Measurements from ENCODE around the gene SYT3. TPM values are rescaled to one million over a fixed set of nuclear protein-coding genes. Genes with fewer than 3 reads are reported as not detected.
"Not testable (repeated sequence)": the region's sequence is repeated elsewhere in the genome, so short reads cannot be mapped to it uniquely, and the experiment has no call there.

Gene SYT3
- total RNA-seq, 1 experiment from 2014 or later: 14.6 TPM

DNA sequence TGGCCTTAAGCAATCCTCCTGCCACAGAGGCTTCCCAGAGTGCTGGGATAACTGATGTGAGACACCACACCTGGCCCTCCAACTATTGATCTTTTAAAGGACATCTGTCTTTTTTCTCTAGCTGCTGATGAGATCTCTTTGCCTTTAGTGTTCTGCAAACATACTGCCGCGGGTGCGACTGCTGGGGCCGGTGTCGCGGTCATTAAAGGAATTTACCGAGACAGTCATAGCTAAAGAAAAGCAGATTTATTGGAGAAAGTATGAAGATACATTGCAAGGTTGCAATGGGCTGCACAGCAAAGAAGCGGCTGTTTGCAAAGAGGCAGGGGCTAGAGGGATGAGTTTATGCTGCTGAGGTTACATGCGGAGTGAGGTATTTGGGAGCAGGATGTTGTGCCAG, 40.3 kb downstream of the SYT3 start:
- Mint-ChIP-seq H3K27me3 (ENCODE audit: low read depth) (peaks cover 57% of the 10 kb centered on the region), H3K4me3 (no peak overlapping the region), H3K9me3 (peaks cover 2% of the 10 kb centered on the region), H3K36me3 (peaks cover 1% of the 10 kb centered on the region; the same call in 1 of the 2 replicates), H3K4me1 (no peaks in the 10 kb centered on the region), H3K27ac (no peak overlapping the region)
- POLR2A ChIA-PET: no interaction called here
- DNase-seq (ENCODE audit: low spot score) (no peak), ATAC-seq (0 out of 2 replicates have a peak, but pooled peaks have one; percentile 10)
- CTCF ChIA-PET: interaction anchor here (1.2 kb wide), 1 partner anchor 43 kb away, joined by 3 read pairs; no protein-coding TSS in a partner anchor
- TF ChIP-seq OVOL2 (CRISPR knock-in tag; IDR thresholded peaks at IDR 0.05; ENCODE audit: borderline replicate concordance) (no peak), SMAD4 (CRISPR knock-in tag; IDR thresholded peaks at IDR 0.05) (no peak), GTF2I (CRISPR knock-in tag; conservative IDR thresholded peaks at IDR 0.05) (no peak), CREM (CRISPR knock-in tag; IDR thresholded peaks at IDR 0.05) (no peak), TCF7 (CRISPR knock-in tag; IDR thresholded peaks at IDR 0.05; ENCODE audit: low read depth) (no peak), GRHL2 (CRISPR knock-in tag; IDR thresholded peaks at IDR 0.05; ENCODE audit: insufficient replicate concordance, severe bottlenecking) (no peak), JUN (CRISPR knock-in tag; IDR thresholded peaks at IDR 0.05) (no peak), EMX1 (CRISPR knock-in tag; IDR thresholded peaks at IDR 0.05) (no peak), NR1H2 (CRISPR knock-in tag; IDR thresholded peaks at IDR 0.05) (no peak)
- TF ChIP-seq, protein P1, sequence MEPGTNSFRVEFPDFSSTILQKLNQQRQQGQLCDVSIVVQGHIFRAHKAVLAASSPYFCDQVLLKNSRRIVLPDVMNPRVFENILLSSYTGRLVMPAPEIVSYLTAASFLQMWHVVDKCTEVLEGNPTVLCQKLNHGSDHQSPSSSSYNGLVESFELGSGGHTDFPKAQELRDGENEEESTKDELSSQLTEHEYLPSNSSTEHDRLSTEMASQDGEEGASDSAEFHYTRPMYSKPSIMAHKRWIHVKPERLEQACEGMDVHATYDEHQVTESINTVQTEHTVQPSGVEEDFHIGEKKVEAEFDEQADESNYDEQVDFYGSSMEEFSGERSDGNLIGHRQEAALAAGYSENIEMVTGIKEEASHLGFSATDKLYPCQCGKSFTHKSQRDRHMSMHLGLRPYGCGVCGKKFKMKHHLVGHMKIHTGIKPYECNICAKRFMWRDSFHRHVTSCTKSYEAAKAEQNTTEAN (CRISPR knock-in tag; IDR thresholded peaks at IDR 0.05): no peak
- TF ChIP-seq, protein P2, sequence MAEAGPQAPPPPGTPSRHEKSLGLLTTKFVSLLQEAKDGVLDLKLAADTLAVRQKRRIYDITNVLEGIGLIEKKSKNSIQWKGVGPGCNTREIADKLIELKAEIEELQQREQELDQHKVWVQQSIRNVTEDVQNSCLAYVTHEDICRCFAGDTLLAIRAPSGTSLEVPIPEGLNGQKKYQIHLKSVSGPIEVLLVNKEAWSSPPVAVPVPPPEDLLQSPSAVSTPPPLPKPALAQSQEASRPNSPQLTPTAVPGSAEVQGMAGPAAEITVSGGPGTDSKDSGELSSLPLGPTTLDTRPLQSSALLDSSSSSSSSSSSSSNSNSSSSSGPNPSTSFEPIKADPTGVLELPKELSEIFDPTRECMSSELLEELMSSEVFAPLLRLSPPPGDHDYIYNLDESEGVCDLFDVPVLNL (CRISPR knock-in tag; IDR thresholded peaks at IDR 0.05; ENCODE audit: borderline replicate concordance, low read depth): no peak
- TF ChIP-seq, protein P3, sequence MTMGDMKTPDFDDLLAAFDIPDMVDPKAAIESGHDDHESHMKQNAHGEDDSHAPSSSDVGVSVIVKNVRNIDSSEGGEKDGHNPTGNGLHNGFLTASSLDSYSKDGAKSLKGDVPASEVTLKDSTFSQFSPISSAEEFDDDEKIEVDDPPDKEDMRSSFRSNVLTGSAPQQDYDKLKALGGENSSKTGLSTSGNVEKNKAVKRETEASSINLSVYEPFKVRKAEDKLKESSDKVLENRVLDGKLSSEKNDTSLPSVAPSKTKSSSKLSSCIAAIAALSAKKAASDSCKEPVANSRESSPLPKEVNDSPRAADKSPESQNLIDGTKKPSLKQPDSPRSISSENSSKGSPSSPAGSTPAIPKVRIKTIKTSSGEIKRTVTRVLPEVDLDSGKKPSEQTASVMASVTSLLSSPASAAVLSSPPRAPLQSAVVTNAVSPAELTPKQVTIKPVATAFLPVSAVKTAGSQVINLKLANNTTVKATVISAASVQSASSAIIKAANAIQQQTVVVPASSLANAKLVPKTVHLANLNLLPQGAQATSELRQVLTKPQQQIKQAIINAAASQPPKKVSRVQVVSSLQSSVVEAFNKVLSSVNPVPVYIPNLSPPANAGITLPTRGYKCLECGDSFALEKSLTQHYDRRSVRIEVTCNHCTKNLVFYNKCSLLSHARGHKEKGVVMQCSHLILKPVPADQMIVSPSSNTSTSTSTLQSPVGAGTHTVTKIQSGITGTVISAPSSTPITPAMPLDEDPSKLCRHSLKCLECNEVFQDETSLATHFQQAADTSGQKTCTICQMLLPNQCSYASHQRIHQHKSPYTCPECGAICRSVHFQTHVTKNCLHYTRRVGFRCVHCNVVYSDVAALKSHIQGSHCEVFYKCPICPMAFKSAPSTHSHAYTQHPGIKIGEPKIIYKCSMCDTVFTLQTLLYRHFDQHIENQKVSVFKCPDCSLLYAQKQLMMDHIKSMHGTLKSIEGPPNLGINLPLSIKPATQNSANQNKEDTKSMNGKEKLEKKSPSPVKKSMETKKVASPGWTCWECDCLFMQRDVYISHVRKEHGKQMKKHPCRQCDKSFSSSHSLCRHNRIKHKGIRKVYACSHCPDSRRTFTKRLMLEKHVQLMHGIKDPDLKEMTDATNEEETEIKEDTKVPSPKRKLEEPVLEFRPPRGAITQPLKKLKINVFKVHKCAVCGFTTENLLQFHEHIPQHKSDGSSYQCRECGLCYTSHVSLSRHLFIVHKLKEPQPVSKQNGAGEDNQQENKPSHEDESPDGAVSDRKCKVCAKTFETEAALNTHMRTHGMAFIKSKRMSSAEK (CRISPR knock-in tag; IDR thresholded peaks at IDR 0.05; ENCODE audit: borderline replicate concordance): no peak

DNA sequence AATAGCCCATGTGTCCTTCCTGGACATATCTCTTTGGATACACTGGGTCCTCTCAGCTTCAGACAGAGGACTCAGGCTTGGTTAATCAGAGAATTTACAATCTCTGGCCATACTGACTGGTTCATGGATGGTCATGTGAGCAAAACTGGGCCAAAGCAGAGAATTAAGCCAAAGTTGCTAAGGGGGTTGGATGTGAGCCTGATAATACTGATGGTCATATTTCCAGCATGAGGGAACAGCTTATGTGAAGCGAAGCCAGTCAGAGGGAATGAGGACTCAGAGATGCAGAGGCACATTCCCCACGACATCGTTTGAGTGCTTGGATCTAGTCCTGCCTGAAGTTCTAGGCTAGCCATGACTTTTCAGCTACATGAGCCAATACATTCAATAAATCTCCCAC, 49.5 kb downstream of the SYT3 start:
- H3K9me3 Mint-ChIP-seq: peaks cover 11% of the 10 kb centered on the region; the same call in 1 of the 2 replicates
- POLR2A ChIA-PET: no interaction called here
- no peaks in the 10 kb centered on the region; the same call in 1 of the 2 replicates for H3K36me3 Mint-ChIP-seq
- TF ChIP-seq MXD4 (CRISPR knock-in tag; IDR thresholded peaks at IDR 0.05; ENCODE audit: borderline replicate concordance): no peak
- TF ChIP-seq, protein P4, sequence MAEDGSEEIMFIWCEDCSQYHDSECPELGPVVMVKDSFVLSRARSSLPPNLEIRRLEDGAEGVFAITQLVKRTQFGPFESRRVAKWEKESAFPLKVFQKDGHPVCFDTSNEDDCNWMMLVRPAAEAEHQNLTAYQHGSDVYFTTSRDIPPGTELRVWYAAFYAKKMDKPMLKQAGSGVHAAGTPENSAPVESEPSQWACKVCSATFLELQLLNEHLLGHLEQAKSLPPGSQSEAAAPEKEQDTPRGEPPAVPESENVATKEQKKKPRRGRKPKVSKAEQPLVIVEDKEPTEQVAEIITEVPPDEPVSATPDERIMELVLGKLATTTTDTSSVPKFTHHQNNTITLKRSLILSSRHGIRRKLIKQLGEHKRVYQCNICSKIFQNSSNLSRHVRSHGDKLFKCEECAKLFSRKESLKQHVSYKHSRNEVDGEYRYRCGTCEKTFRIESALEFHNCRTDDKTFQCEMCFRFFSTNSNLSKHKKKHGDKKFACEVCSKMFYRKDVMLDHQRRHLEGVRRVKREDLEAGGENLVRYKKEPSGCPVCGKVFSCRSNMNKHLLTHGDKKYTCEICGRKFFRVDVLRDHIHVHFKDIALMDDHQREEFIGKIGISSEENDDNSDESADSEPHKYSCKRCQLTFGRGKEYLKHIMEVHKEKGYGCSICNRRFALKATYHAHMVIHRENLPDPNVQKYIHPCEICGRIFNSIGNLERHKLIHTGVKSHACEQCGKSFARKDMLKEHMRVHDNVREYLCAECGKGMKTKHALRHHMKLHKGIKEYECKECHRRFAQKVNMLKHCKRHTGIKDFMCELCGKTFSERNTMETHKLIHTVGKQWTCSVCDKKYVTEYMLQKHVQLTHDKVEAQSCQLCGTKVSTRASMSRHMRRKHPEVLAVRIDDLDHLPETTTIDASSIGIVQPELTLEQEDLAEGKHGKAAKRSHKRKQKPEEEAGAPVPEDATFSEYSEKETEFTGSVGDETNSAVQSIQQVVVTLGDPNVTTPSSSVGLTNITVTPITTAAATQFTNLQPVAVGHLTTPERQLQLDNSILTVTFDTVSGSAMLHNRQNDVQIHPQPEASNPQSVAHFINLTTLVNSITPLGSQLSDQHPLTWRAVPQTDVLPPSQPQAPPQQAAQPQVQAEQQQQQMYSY (CRISPR knock-in tag; IDR thresholded peaks at IDR 0.05): no peak
- TF ChIP-seq CREM (CRISPR knock-in tag; IDR thresholded peaks at IDR 0.05): no peak
- TF ChIP-seq, protein P5, sequence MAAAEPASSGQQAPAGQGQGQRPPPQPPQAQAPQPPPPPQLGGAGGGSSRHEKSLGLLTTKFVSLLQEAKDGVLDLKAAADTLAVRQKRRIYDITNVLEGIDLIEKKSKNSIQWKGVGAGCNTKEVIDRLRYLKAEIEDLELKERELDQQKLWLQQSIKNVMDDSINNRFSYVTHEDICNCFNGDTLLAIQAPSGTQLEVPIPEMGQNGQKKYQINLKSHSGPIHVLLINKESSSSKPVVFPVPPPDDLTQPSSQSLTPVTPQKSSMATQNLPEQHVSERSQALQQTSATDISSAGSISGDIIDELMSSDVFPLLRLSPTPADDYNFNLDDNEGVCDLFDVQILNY (CRISPR knock-in tag; IDR thresholded peaks at IDR 0.05): no peak
- no peak for TF ChIP-seq ZNF416 (CRISPR knock-in tag; IDR thresholded peaks at IDR 0.05)
- CTCF ChIA-PET: interaction anchor here (1.6 to 2.4 kb wide), 4 partner anchors 18 to 135 kb away, joined by 5 to 17 read pairs (median 12); no protein-coding TSS in a partner anchor
- H3K4me1 Mint-ChIP-seq: peaks cover 11% of the 10 kb centered on the region
- H3K27ac Mint-ChIP-seq: no peak overlapping the region
- ATAC-seq (no peak), DNase-seq (ENCODE audit: low spot score) (no peak)
- H3K27me3 Mint-ChIP-seq (ENCODE audit: low read depth): peaks cover 35% of the 10 kb centered on the region
- H3K4me3 Mint-ChIP-seq: no peak overlapping the region

DNA sequence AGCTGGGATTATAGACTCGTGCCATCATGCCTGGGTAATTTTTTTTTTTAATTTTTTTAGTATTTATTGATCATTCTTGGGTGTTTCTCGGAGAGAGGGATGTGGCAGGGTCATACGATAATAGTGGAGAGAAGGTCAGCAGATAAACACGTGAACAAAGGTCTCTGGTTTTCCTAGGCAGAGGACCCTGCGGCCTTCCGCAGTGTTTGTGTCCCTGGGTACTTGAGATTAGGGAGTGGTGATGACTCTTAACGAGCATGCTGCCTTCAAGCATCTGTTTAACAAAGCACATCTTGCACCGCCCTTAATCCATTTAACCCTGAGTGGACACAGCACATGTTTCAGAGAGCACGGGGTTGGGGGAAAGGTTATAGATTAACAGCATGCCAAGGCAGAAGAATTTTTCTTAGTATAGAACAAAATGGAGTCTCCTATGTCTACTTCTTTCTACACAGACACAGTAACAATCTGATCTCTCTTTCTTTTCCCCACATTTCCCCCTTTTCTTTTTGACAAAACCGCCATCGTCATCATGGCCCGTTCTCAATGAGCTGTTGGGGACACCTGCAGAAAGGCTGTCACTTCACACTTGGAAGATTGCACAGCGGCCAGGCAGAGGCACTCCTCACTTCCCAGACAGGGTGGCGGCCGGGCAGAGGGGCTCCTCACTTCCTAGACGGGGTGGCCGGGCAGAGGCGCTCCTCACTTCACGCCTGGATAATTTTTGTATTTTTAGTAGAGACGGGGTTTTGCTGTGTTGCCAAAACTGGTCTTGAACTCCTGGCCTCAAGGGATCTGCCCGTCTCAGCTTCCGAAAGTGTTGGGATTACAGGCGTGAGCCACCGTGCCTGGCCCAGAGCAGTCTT, 57.7 kb downstream of the SYT3 start:
- Mint-ChIP-seq H3K27me3 (ENCODE audit: low read depth) (peaks cover 23% of the 10 kb centered on the region), H3K9me3 (peaks cover 16% of the 10 kb centered on the region)
- CTCF ChIA-PET: interaction anchor here (1.0 kb wide), 1 partner anchor 10 kb away, joined by 3 read pairs; no protein-coding TSS in a partner anchor
- H3K4me1 Mint-ChIP-seq; POLR2A ChIA-PET; DNase-seq (ENCODE audit: low spot score); H3K27ac Mint-ChIP-seq; H3K4me3 Mint-ChIP-seq; ATAC-seq; H3K36me3 Mint-ChIP-seq: not testable (repeated sequence)
